Cerebellar nuclear complex (tissue), 1 donor: Measurements from ENCODE around the gene ATG7.

ENCODE experiments used
- DNase-seq, 2 experiments: peaks; one replicate each; lab custom pipeline; 2025; lab: John Stamatoyannopoulos, UW

Gene ATG7

GRCh38 chr3:11356269-11356668 is 84.1 kb downstream of the ATG7 start:
- DNase-seq = no peak

- DNase-seq = no peak
Measured at GRCh38 chr3:11362600-11362999, 90.4 kb downstream of the ATG7 start.

- no peak for DNase-seq
Measured at GRCh38 chr3:11363715-11364114, 91.5 kb downstream of the ATG7 start.

GRCh38 chr3:11364181-11364580 is 92.0 kb downstream of the ATG7 start:
- no peak for DNase-seq

GRCh38 chr3:11367143-11367693 is 95.0 kb downstream of the ATG7 start:
- no peak for DNase-seq

- no peak for DNase-seq
Measured at GRCh38 chr3:11370191-11370590, 98.0 kb downstream of the ATG7 start.

- no peak for DNase-seq
Measured at GRCh38 chr3:11370966-11371365, 98.8 kb downstream of the ATG7 start.

- DNase-seq = no peak
Measured at GRCh38 chr3:11371747-11372146, 99.5 kb downstream of the ATG7 start.

GRCh38 chr3:11373235-11373634 is 101.0 kb downstream of the ATG7 start:
- no peak for DNase-seq

GRCh38 chr3:11373654-11374053 is 101.5 kb downstream of the ATG7 start:
- no peak for DNase-seq

GRCh38 chr3:11375333-11376088 is 103.3 kb downstream of the ATG7 start:
- no peak for DNase-seq

- no peak for DNase-seq
Measured at GRCh38 chr3:11377719-11378118, 105.5 kb downstream of the ATG7 start.

- peak in 1 of 2 experiments; percentile 23 for DNase-seq
Measured at GRCh38 chr3:11379238-11379823, 107.1 kb downstream of the ATG7 start.

GRCh38 chr3:11379824-11380701 is 107.9 kb downstream of the ATG7 start:
- DNase-seq = no peak

- DNase-seq = no peak
Measured at GRCh38 chr3:11381141-11381540, 108.9 kb downstream of the ATG7 start.

GRCh38 chr3:11381563-11381962 is 109.4 kb downstream of the ATG7 start:
- no peak for DNase-seq

- DNase-seq = no peak
Measured at GRCh38 chr3:11382146-11382745, 110.0 kb downstream of the ATG7 start.

- DNase-seq = no peak
Measured at GRCh38 chr3:11384074-11384473, 111.9 kb downstream of the ATG7 start.

- DNase-seq = no peak
Measured at GRCh38 chr3:11385326-11385725, 113.1 kb downstream of the ATG7 start.

- DNase-seq = no peak
Measured at GRCh38 chr3:11385891-11386290, 113.7 kb downstream of the ATG7 start.

- DNase-seq = no peak
Measured at GRCh38 chr3:11386465-11387113, 114.4 kb downstream of the ATG7 start.
